Stomach (tissue), 9 donors: ENCODE data around the gene LRRN1. TPM values are rescaled to one million over a fixed set of nuclear protein-coding genes. Genes with fewer than 3 reads are reported as not detected.
"Not testable (repeated sequence)": the region's sequence is repeated elsewhere in the genome, so short reads cannot be mapped to it uniquely, and the experiment has no call there.

Experiments used
- DNase-seq, 2 donors: peaks; one replicate each; pipeline versions ENCODE4 v3.0.0 to v3.0.0-alpha.2; 2013 to 2019
- H3K27ac ChIP-seq, 5 donors: fragments of 200-600 bp in 4 of 5; sonication (generic) in 4 of 5; one replicate each; pipeline ENCODE4 v1.5.1; 2013 to 2019; ENCODE audit warnings: mild to moderate bottlenecking in 1 of 5, moderate library complexity in 1 of 5
- H3K27me3 ChIP-seq, 3 donors: fragments of 200-600 bp; sonication (generic); one replicate each; pipeline ENCODE4 v1.5.1; 2017 to 2019; ENCODE audit warnings: mixed run types in 1 of 3
- H3K36me3 ChIP-seq, 4 donors: fragments of 200-600 bp; sonication (generic); 1 replicate in 3 of 4; 2 replicates in 1 of 4; pipeline ENCODE4 v1.5.1; 2016 to 2019
- H3K4me1 ChIP-seq, 4 donors: fragments of 200-600 bp; sonication (generic); one replicate each; pipeline ENCODE4 v1.5.1; 2016 to 2019
- H3K4me3 ChIP-seq, 4 donors: fragments of 200-600 bp; sonication (generic) in 3 of 4; one replicate each; pipeline ENCODE4 v1.5.1; 2016 to 2019; ENCODE audit warnings: mild to moderate bottlenecking in 1 of 4
- H3K9me3 ChIP-seq, 4 donors: fragments of 200-600 bp; sonication (generic); one replicate each; pipeline ENCODE4 v1.5.1; 2016 to 2019
- EP300 ChIP-seq: sonication (generic); formaldehyde crosslinking; IDR thresholded peaks from one replicate; pipeline ENCODE4 v1.6.1; 2017; ENCODE audit warnings: antibody characterized with exemption
- POLR2A ChIP-seq, 4 donors: fragments of 450-650 bp; IDR thresholded peaks; one replicate each; pipeline ENCODE4 v1.6.1; 2016; ENCODE audit warnings: antibody characterized with exemption in 4 of 4, control low read depth in 2 of 4, mild to moderate bottlenecking in 1 of 4, moderate library complexity in 1 of 4
- POLR2AphosphoS5 ChIP-seq, 3 donors: sonication (generic); formaldehyde crosslinking; IDR thresholded peaks; one replicate each; pipeline ENCODE4 v1.6.1; 2016; ENCODE audit warnings: antibody characterized with exemption in 3 of 3
- WGBS, 5 donors: extraction: QIAGEN DNeasy Blood & Tissue Kit in 3 of 5; methylation state at CpG; one replicate each; pipeline versions ENCODE4 v1.1.5 to v1.1.7; 2013 to 2018; 5-methylcytosine and 5-hydroxymethylcytosine counted together
- intact Hi-C: fragments of 100-400 bp; cut with DNase I; formaldehyde crosslinking; loops from one replicate; pipeline ENCODE4 v1.15.1; 2023; ENCODE audit warnings: low total_unique reads
- polyA plus RNA-seq, 3 donors: library from polyadenylated mRNA; stranded (reverse); fragments of 200-250 nt; gene quantifications; one replicate each; pipeline ENCODE4 v1.2.3, GENCODE V29; 2013
- total RNA-seq, 5 donors: library from RNA; depleted of rRNA; stranded (reverse); fragments of >200 nt; gene quantifications; one replicate each; pipeline versions ENCODE4 v1.1.0 to v1.2.3, GENCODE V29; 2014 to 2016
- TF ChIP-seq, protein P1 (sequence below), 7 experiments: fragments of 450-650 bp in 4 of 7; fragments of 200-600 bp in 3 of 7; sonication (generic) in 3 of 7; IDR thresholded peaks; one replicate each; pipeline ENCODE4 v1.5.1; 2016 to 2019; ENCODE audit warnings: antibody characterized with exemption in 7 of 7, control low read depth in 2 of 7, mild to moderate bottlenecking in 1 of 7
- donor health status: healthy with polysubstance abuse.
- donor health status: Bipolar disorder and iron deficiency.
- donor health status: healthy.

LRRN1 gene
- total and polyA plus RNA-seq, 8 donors = 0.15 to 9.3 (median 2.5) TPM; not detected in 2

- intact Hi-C loops = no loop called here
- H3K4me3 ChIP-seq = no peak overlapping the region
- H3K9me3 ChIP-seq = peaks cover 0 to 4% (median under 1%) of the 10 kb centered on the region in 4 donors
- H3K36me3 ChIP-seq = no peaks in the 10 kb centered on the region
- no peak overlapping the region for H3K27ac ChIP-seq
- TF ChIP-seq EP300 (no peak), POLR2AphosphoS5 (IDR thresholded peaks at IDR 0.05) (no peak), POLR2A (IDR thresholded peaks at IDR 0.05) (no peak)
- TF ChIP-seq, protein P1, sequence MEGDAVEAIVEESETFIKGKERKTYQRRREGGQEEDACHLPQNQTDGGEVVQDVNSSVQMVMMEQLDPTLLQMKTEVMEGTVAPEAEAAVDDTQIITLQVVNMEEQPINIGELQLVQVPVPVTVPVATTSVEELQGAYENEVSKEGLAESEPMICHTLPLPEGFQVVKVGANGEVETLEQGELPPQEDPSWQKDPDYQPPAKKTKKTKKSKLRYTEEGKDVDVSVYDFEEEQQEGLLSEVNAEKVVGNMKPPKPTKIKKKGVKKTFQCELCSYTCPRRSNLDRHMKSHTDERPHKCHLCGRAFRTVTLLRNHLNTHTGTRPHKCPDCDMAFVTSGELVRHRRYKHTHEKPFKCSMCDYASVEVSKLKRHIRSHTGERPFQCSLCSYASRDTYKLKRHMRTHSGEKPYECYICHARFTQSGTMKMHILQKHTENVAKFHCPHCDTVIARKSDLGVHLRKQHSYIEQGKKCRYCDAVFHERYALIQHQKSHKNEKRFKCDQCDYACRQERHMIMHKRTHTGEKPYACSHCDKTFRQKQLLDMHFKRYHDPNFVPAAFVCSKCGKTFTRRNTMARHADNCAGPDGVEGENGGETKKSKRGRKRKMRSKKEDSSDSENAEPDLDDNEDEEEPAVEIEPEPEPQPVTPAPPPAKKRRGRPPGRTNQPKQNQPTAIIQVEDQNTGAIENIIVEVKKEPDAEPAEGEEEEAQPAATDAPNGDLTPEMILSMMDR (IDR thresholded peaks at IDR 0.05) = no peak
- H3K4me1 ChIP-seq = no peaks in the 10 kb centered on the region
- no peak for DNase-seq
- whole genome bisulfite sequencing, 5 donors = 84 to 90% (median 89%) methylated on average over 7 of the region's 7 CpGs
- no peaks in the 10 kb centered on the region for H3K27me3 ChIP-seq
These were observed 81.8 kb downstream of the LRRN1 start for GRCh38 chr3:3881050-3881449.

- H3K4me1 ChIP-seq, H3K27me3 ChIP-seq, H3K27ac ChIP-seq, intact Hi-C loops, DNase-seq, H3K4me3 ChIP-seq, H3K36me3 ChIP-seq: not testable (repeated sequence)
- peaks cover 0 to 44% (median 29%) of the 10 kb centered on the region in 4 donors for H3K9me3 ChIP-seq
These were observed 88.1 kb downstream of the LRRN1 start for GRCh38 chr3:3887311-3887710.

GRCh38 chr3:3893590-3893989, 94.4 kb downstream of the LRRN1 start:
- Histone ChIP-seq H3K9me3 (peaks cover 0 to 34% (median 15%) of the 10 kb centered on the region in 4 donors), H3K27ac (no peak overlapping the region), H3K27me3 (no peaks in the 10 kb centered on the region), H3K4me1 (no peaks in the 10 kb centered on the region), H3K36me3 (no peaks in the 10 kb centered on the region), H3K4me3 (no peak overlapping the region)
- DNase-seq = no peak
- intact Hi-C loops = no loop called here
- no peak for TF ChIP-seq EP300
- TF ChIP-seq, protein P1 (IDR thresholded peaks at IDR 0.05) = no peak
- no peak for TF ChIP-seq POLR2A (IDR thresholded peaks at IDR 0.05)
- TF ChIP-seq POLR2AphosphoS5 (IDR thresholded peaks at IDR 0.05) = no peak
- WGBS, 5 donors = 31 to 49% (median 47%) methylated on average over 4 of the region's 4 CpGs
